Measurements from ENCODE around the gene CCNB1. TPM values are rescaled to one million over a fixed set of nuclear protein-coding genes. Genes with fewer than 3 reads are reported as not detected.

Gene CCNB1
- total RNA-seq, 1 donor = 22.4 TPM

- no peak overlapping the region for H3K4me3 ChIP-seq (ENCODE audit: insufficient read depth, low read length)
- peaks cover 5% of the 10 kb centered on the region for H3K36me3 ChIP-seq (ENCODE audit: insufficient read depth, low read length)
- H3K27ac ChIP-seq (ENCODE audit: low read depth, low read length) = no peak overlapping the region
- peaks cover 24% of the 10 kb centered on the region for H3K79me2 ChIP-seq (ENCODE audit: insufficient read depth, low read length)
- H3K9me3 ChIP-seq (ENCODE audit: low read depth, low read length) = no peaks in the 10 kb centered on the region
- H2AFZ ChIP-seq (ENCODE audit: low read length) = no peak overlapping the region
- H3K27me3 ChIP-seq (ENCODE audit: insufficient read depth, low read length) = no peaks in the 10 kb centered on the region
- H3K4me2 ChIP-seq (ENCODE audit: insufficient read depth, low read length) = no peak overlapping the region
- H4K20me1 ChIP-seq (ENCODE audit: insufficient read depth, low read length) = no peaks in the 10 kb centered on the region
- TF ChIP-seq, protein P1, sequence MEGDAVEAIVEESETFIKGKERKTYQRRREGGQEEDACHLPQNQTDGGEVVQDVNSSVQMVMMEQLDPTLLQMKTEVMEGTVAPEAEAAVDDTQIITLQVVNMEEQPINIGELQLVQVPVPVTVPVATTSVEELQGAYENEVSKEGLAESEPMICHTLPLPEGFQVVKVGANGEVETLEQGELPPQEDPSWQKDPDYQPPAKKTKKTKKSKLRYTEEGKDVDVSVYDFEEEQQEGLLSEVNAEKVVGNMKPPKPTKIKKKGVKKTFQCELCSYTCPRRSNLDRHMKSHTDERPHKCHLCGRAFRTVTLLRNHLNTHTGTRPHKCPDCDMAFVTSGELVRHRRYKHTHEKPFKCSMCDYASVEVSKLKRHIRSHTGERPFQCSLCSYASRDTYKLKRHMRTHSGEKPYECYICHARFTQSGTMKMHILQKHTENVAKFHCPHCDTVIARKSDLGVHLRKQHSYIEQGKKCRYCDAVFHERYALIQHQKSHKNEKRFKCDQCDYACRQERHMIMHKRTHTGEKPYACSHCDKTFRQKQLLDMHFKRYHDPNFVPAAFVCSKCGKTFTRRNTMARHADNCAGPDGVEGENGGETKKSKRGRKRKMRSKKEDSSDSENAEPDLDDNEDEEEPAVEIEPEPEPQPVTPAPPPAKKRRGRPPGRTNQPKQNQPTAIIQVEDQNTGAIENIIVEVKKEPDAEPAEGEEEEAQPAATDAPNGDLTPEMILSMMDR (IDR thresholded peaks at IDR 0.05; ENCODE audit: extremely low read depth, low read depth, low read length) = no peak
- no peaks in the 10 kb centered on the region for H3K4me1 ChIP-seq (ENCODE audit: insufficient read depth, low read length)
- DNase-seq (ENCODE audit: insufficient read length, low spot score, missing footprints) = no peak
These were observed 57.6 kb downstream of the CCNB1 start for GRCh38 chr5:69224520-69224919.

- Histone ChIP-seq H3K36me3 (ENCODE audit: insufficient read depth, low read length) (peaks cover 5% of the 10 kb centered on the region), H3K9me3 (ENCODE audit: low read depth, low read length) (no peaks in the 10 kb centered on the region), H3K4me3 (ENCODE audit: insufficient read depth, low read length) (no peak overlapping the region), H3K27ac (ENCODE audit: low read depth, low read length) (no peak overlapping the region), H2AFZ (ENCODE audit: low read length) (no peak overlapping the region), H3K4me1 (ENCODE audit: insufficient read depth, low read length) (no peaks in the 10 kb centered on the region), H3K4me2 (ENCODE audit: insufficient read depth, low read length) (no peak overlapping the region), H3K79me2 (ENCODE audit: insufficient read depth, low read length) (peaks cover 17% of the 10 kb centered on the region), H4K20me1 (ENCODE audit: insufficient read depth, low read length) (no peaks in the 10 kb centered on the region), H3K27me3 (ENCODE audit: insufficient read depth, low read length) (no peaks in the 10 kb centered on the region)
- TF ChIP-seq, protein P1 (IDR thresholded peaks at IDR 0.05; ENCODE audit: extremely low read depth, low read depth, low read length) = no peak
- no peak for DNase-seq (ENCODE audit: insufficient read length, low spot score, missing footprints)
These were observed 58.9 kb downstream of the CCNB1 start for GRCh38 chr5:69225860-69226259.

Small RNA genes lying within 50 kb of the gene (small RNA-seq; reads per million reads assigned to genes)
- not detected for gene SNORA50D

Other genes starting within 250 kb of the CCNB1 start
- gene SLC30A5, start 73.1 kb upstream of the CCNB1 start, total RNA-seq = 42.0 and 47.7 TPM in 2 replicates
- gene CENPH, start 22.4 kb downstream of the CCNB1 start, total RNA-seq = 4.7 and 5.0 TPM in 2 replicates
- gene CDK7, start 67.7 kb downstream of the CCNB1 start, total RNA-seq = 41.5 and 44.5 TPM in 2 replicates
- 6.5 and 8.7 TPM in 2 replicates for gene CCDC125, start 165.7 kb downstream of the CCNB1 start, total RNA-seq
- gene AK6, start 202.4 kb downstream of the CCNB1 start, total RNA-seq = 13.6 and 19.9 TPM in 2 replicates
- 84.7 and 85.2 TPM in 2 replicates for gene TAF9, start 202.4 kb downstream of the CCNB1 start, total RNA-seq
- gene RAD17, start 202.7 kb downstream of the CCNB1 start, total RNA-seq = 26.8 and 30.6 TPM in 2 replicates
- gene MARVELD2, start 248.0 kb downstream of the CCNB1 start, total RNA-seq = 7.7 and 9.4 TPM in 2 replicates

Data from osteoblast (primary cell).